Mesendoderm (in vitro differentiated cells): ENCODE results near the gene OOSP2.
A peak's percentile ranks its signal among the peaks of the same experiment; 100 is the strongest.
"Not testable (repeated sequence)": the region's sequence is repeated elsewhere in the genome, so short reads cannot be mapped to it uniquely, and the experiment has no call there.

Experiments
- DNase-seq: peaks from one replicate; pipeline ENCODE4 v3.0.0; 2013
- H2AK5ac ChIP-seq: 2 replicates; pipeline ENCODE4 v1.6.1; 2013; ENCODE audit warnings: low read length, inconsistent platforms
- H2BK120ac ChIP-seq: 2 replicates; pipeline ENCODE4 v1.6.1; 2013; ENCODE audit warnings: low read depth, mild to moderate bottlenecking, low read length, moderate library complexity, mixed read lengths
- H2BK15ac ChIP-seq: replicated peaks from 2 replicates; pipeline ENCODE4 v1.6.1; 2013; ENCODE audit warnings: low read depth, mild to moderate bottlenecking, moderate library complexity
- H2BK5ac ChIP-seq: 2 replicates; pipeline ENCODE4 v1.6.1; 2013; ENCODE audit warnings: low read length, inconsistent platforms
- H3K18ac ChIP-seq: 2 replicates; pipeline ENCODE4 v1.6.1; 2013; ENCODE audit warnings: mild to moderate bottlenecking, low read length, mixed read lengths
- H3K23ac ChIP-seq: one replicate; pipeline ENCODE4 v1.6.1; 2013; ENCODE audit warnings: low read length
- H3K27ac ChIP-seq: 2 replicates; pipeline ENCODE4 v1.5.1; 2013; ENCODE audit warnings: low read depth, mild to moderate bottlenecking, inconsistent platforms, low read length, moderate library complexity
- H3K27me3 ChIP-seq: 2 replicates; pipeline ENCODE4 v1.6.1; 2013; ENCODE audit warnings: low read length, control low read depth, mild to moderate bottlenecking, inconsistent platforms; ENCODE audit not compliant: insufficient read depth, poor library complexity
- H3K36me3 ChIP-seq: 2 replicates; pipeline ENCODE4 v1.6.1; 2013; ENCODE audit warnings: low read length, inconsistent platforms; ENCODE audit not compliant: control insufficient read depth, insufficient read depth
- H3K4ac ChIP-seq: one replicate; pipeline ENCODE4 v1.6.1; 2013; ENCODE audit warnings: low read depth, mild to moderate bottlenecking, low read length, moderate library complexity
- H3K4me1 ChIP-seq: 2 replicates; pipeline ENCODE4 v1.6.1; 2013; ENCODE audit warnings: low read depth, low read length, inconsistent platforms; ENCODE audit not compliant: control insufficient read depth
- H3K4me2 ChIP-seq: 2 replicates; pipeline ENCODE4 v1.6.1; 2013; ENCODE audit warnings: low read length
- H3K4me3 ChIP-seq: 2 replicates; pipeline ENCODE4 v1.5.1; 2013; ENCODE audit warnings: mild to moderate bottlenecking, low read length
- H3K56ac ChIP-seq: one replicate; pipeline ENCODE4 v1.6.1; 2013; ENCODE audit warnings: low read length
- H3K79me1 ChIP-seq: 2 replicates; pipeline ENCODE4 v1.6.1; 2013; ENCODE audit warnings: low read length, inconsistent platforms
- H3K79me2 ChIP-seq: 2 replicates; pipeline ENCODE4 v1.6.1; 2013; ENCODE audit warnings: mild to moderate bottlenecking, low read length; ENCODE audit not compliant: control insufficient read depth, insufficient read depth
- H3K9ac ChIP-seq: 2 replicates; pipeline ENCODE4 v1.6.1; 2013; ENCODE audit warnings: low read length, inconsistent platforms
- H4K5ac ChIP-seq: one replicate; pipeline ENCODE4 v1.6.1; 2013; ENCODE audit warnings: low read length
- H4K8ac ChIP-seq: one replicate; pipeline ENCODE4 v1.6.1; 2013; ENCODE audit warnings: low read depth, mild to moderate bottlenecking, control low read depth, low read length, moderate library complexity
- WGBS: extraction: QIAGEN DNeasy Blood & Tissue Kit; methylation state at CpG from one replicate; pipeline ENCODE4 v1.1.7; 2013; ENCODE audit warnings: low lambda C conversion rate, missing lambda C conversion rate; ENCODE audit not compliant: insufficient coverage; ENCODE audit errors: extremely low coverage; 5-methylcytosine and 5-hydroxymethylcytosine counted together

The OOSP2 gene

DNA sequence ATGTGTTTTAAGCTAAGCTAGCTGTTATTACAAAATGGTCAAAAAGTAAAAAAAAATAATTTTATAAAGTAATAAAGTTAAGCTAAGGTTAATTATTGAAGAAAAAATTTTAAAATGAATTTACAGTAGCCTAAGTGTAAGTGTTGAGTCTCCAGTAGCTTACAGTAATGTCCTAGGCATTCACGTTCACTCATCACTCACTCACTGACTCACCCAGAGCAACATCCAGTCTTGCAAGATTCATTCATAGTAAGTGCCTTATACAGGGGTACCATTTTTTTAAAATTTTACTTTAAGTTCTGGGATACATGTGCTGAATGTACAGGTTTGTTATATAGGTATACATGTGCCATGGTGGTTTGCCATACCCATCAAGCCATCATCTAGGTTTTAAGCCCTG is 34.8 kb upstream of the OOSP2 start:
- H3K36me3 ChIP-seq, result no peaks in the 10 kb centered on the region
- H3K4me2 ChIP-seq, result no peak overlapping the region
- no peak overlapping the region for H3K23ac ChIP-seq
- no peak overlapping the region for H2AK5ac ChIP-seq
- no peaks in the 10 kb centered on the region for H3K27me3 ChIP-seq
- no peak overlapping the region for H3K9ac ChIP-seq
- H3K56ac ChIP-seq, result no peak overlapping the region
- no peak overlapping the region for H2BK120ac ChIP-seq
- no peaks in the 10 kb centered on the region for H3K4me1 ChIP-seq
- H3K4ac ChIP-seq, result no peak overlapping the region
- no peak overlapping the region for H2BK5ac ChIP-seq
- no peak overlapping the region for H3K4me3 ChIP-seq
- no peak for DNase-seq
- H4K8ac ChIP-seq, result no peak overlapping the region
- H3K79me1 ChIP-seq, result no peaks in the 10 kb centered on the region
- no peak overlapping the region for H2BK15ac ChIP-seq
- H3K27ac ChIP-seq, result no peak overlapping the region
- no CpG with 5 or more reads among the region's 1 CpG for WGBS
- no peak overlapping the region for H4K5ac ChIP-seq
- no peaks in the 10 kb centered on the region for H3K79me2 ChIP-seq
- H3K18ac ChIP-seq, result no peak overlapping the region

DNA sequence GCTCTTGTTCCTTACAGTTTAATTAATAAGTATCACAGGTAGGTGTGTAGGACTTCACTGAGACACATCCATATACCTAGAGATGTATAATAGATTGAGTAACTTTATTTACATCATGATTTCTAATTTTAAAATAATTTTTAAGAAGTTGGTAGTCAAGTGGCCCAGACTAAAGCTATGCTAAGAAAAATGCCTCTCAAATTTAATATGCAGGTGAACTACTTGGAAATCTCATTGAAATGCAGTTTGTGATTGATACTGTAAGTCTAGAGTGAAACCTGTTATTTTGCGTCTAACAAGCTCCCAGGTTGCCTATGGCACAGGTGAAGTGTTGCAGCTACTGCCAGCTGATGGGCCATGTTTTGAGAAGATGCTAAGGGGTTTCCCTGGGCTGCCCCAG is 23.3 kb upstream of the OOSP2 start, which contains the start of gene OOSP4B:
TSS of gene OOSP4B (plus strand) at position 301 of the 400 bp plus-strand sequence.
- no peak within 1 kb of the TSS for H3K9ac ChIP-seq
- H3K4me1 ChIP-seq, result no peaks in the 10 kb centered on the region
- H3K23ac ChIP-seq, result no peak within 1 kb of the TSS

DNA sequence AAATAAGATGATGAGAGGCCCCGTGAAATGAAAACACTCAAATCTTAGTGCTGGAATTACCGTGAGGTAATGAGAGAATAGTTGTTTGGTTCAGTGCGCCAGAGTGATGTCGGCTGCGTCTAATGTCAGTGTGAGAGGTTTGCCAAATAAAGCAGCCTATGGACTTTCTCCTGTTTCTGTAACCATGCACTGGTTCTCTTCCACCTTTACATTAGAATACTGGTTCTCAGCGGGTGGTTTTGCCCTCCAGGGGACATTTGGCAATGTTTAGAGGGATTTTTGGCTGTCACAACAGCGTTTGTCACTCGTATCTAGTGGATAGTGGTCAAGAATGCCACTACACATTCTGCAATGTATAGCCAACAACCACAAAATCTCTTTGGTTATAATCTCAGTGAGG is 22.2 kb upstream of the OOSP2 start:
- Histone ChIP-seq H2AK5ac (no peak overlapping the region), H4K8ac (no peak overlapping the region), H3K79me2 (no peaks in the 10 kb centered on the region), H3K18ac (no peak overlapping the region), H3K23ac (no peak overlapping the region), H3K9ac (no peak overlapping the region), H3K4me2 (no peak overlapping the region), H3K4ac (no peak overlapping the region), H3K79me1 (no peaks in the 10 kb centered on the region), H3K4me1 (no peaks in the 10 kb centered on the region), H2BK5ac (no peak overlapping the region), H2BK120ac (no peak overlapping the region), H4K5ac (no peak overlapping the region), H3K36me3 (no peaks in the 10 kb centered on the region), H2BK15ac (no peak overlapping the region), H3K27me3 (no peaks in the 10 kb centered on the region), H3K4me3 (no peak overlapping the region), H3K27ac (no peak overlapping the region), H3K56ac (no peak overlapping the region)
- WGBS, result no CpG with 5 or more reads among the region's 8 CpGs
- peak; percentile 11 for DNase-seq

More for the DNA sequence above, 23.3 kb upstream of the OOSP2 start, which contains the start of gene OOSP4B:
- Histone ChIP-seq H4K5ac (no peak within 1 kb of the TSS), H2AK5ac (no peak within 1 kb of the TSS), H3K56ac (no peak within 1 kb of the TSS), H3K36me3 (no peaks in the 10 kb centered on the region), H2BK5ac (no peak within 1 kb of the TSS), H3K79me1 (no peaks in the 10 kb centered on the region), H3K4me3 (no peak within 1 kb of the TSS), H4K8ac (no peak within 1 kb of the TSS), H3K27me3 (no peaks in the 10 kb centered on the region), H3K18ac (no peak within 1 kb of the TSS), H3K4ac (no peak within 1 kb of the TSS), H2BK15ac (no peak within 1 kb of the TSS), H3K27ac (no peak within 1 kb of the TSS), H3K79me2 (no peaks in the 10 kb centered on the region), H2BK120ac (no peak within 1 kb of the TSS), H3K4me2 (no peak within 1 kb of the TSS)
- WGBS, result no CpG with 5 or more reads among the region's 1 CpG
- no peak for DNase-seq

DNA sequence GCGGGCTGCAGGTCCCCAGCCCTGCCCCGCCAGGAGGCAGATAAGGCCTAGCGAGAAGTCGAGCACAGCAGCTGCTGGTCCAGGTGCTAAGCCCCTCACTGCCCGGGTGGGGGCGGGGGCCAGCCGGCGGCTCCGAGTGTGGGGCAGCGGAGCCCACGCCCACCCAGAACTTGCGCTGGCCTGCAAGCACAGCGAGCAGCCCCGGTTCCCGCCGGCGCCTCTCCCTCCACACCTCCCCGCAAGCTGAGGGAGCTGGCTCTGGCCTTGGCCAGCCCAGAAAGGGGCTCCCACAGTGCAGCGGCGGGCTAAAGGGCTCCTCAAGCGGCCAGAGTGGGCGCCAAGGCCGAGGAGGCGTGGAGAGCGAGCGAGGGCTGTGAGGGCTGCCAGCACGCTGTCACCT is 19.8 kb upstream of the OOSP2 start:
- not testable (repeated sequence) for H4K8ac ChIP-seq, H3K36me3 ChIP-seq, H2BK5ac ChIP-seq, DNase-seq, H3K79me1 ChIP-seq, H3K4me1 ChIP-seq, H3K4ac ChIP-seq, H3K4me3 ChIP-seq, H3K27ac ChIP-seq, H4K5ac ChIP-seq, H3K56ac ChIP-seq, H2AK5ac ChIP-seq, H3K27me3 ChIP-seq, H3K18ac ChIP-seq, H3K23ac ChIP-seq, H2BK15ac ChIP-seq, H3K9ac ChIP-seq, H3K79me2 ChIP-seq, H3K4me2 ChIP-seq, H2BK120ac ChIP-seq
- WGBS, result no CpG with 5 or more reads among the region's 27 CpGs

DNA sequence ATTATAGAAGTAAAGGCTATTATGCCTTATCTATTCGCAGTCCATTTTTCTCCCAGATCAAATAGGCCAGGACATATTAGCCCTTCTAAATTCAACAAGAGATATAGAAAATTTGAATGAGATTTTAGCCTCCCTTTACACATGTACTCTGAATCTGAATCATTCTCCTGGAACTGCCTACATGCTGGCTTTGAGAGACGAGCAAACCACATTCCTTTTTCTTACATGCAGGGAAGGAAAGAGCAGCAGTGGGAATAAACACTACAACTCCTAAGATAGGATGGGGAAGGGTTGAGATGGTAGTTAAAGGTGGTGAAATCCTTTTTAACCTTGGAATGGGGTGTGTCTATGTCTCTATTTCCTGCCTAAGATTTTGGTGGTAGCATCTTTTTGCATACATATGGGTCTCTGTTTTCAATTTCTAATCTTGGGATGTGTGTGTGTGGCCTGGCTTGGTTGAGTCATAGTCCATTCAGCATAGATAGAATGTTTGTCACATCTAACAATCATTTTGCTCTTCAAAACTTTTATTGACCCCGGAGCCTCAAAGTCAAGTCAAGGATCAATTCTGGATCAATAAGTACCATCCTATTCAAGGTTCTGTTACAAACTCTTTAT is 11.1 kb upstream of the OOSP2 start:
- no peak overlapping the region for H4K5ac ChIP-seq
- H2AK5ac ChIP-seq, result no peak overlapping the region
- no peak for DNase-seq
- H3K56ac ChIP-seq, result no peak overlapping the region
- no peak overlapping the region for H3K4me3 ChIP-seq
- H3K18ac ChIP-seq, result no peak overlapping the region
- H3K79me2 ChIP-seq, result no peaks in the 10 kb centered on the region
- no peak overlapping the region for H2BK120ac ChIP-seq
- H3K4me2 ChIP-seq, result no peak overlapping the region
- no peaks in the 10 kb centered on the region for H3K27me3 ChIP-seq
- H3K27ac ChIP-seq, result no peak overlapping the region
- H3K4ac ChIP-seq, result no peak overlapping the region
- no CpG with 5 or more reads among the region's 3 CpGs for WGBS
- no peaks in the 10 kb centered on the region for H3K79me1 ChIP-seq
- H3K36me3 ChIP-seq, result no peaks in the 10 kb centered on the region
- H2BK5ac ChIP-seq, result no peak overlapping the region
- H4K8ac ChIP-seq, result no peak overlapping the region
- H3K9ac ChIP-seq, result no peak overlapping the region
- no peak overlapping the region for H3K23ac ChIP-seq
- H2BK15ac ChIP-seq, result no peak overlapping the region
- no peaks in the 10 kb centered on the region for H3K4me1 ChIP-seq

DNA sequence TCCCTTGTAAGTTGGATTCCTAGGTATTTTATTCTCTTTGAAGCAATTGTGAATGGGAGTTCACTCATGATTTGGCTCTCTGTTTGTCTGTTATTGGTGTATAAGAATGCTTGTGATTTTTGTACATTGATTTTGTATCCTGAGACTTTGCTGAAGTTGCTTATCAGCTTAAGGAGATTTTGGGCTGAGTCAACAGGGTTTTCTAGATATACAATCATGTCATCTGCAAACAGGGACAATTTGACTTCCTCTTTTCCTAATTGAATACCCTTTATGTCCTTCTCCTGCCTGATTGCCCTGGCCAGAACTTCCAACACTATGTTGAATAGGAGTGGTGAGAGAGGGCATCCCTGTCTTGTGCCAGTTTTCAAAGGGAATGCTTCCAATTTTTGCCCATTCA is 10.2 kb downstream of the OOSP2 start:
- H3K4ac ChIP-seq, H3K18ac ChIP-seq, H3K4me2 ChIP-seq, H2BK5ac ChIP-seq, H3K9ac ChIP-seq, H3K56ac ChIP-seq, H3K27me3 ChIP-seq, H3K36me3 ChIP-seq, H4K8ac ChIP-seq, H3K27ac ChIP-seq, DNase-seq, H3K79me1 ChIP-seq, H2AK5ac ChIP-seq, H3K23ac ChIP-seq, H2BK15ac ChIP-seq, H4K5ac ChIP-seq, H2BK120ac ChIP-seq, H3K4me3 ChIP-seq, H3K79me2 ChIP-seq, H3K4me1 ChIP-seq: not testable (repeated sequence)
